Liver (tissue), 3 donors: ENCODE results near the gene CAMK1G.

ENCODE experiments used
- NR2F2 ChIP-seq: IDR thresholded peaks from 2 replicates; pipeline ENCODE4 v1.6.1; 2016; ENCODE audit warnings: antibody characterized with exemption
- RAD21 ChIP-seq, 2 donors: IDR thresholded peaks; 2 replicates each; pipeline ENCODE4 v1.6.1; 2016; ENCODE audit warnings: antibody characterized with exemption in 2 of 2, mild to moderate bottlenecking in 2 of 2
- TF ChIP-seq, protein P1 (sequence below): fragments of 150-350 bp; IDR thresholded peaks from 2 replicates; pipeline ENCODE4 v1.5.1; 2017; ENCODE audit warnings: improper control_type of control experiment, low read depth, low read length; ENCODE audit not compliant: missing input control
- TF ChIP-seq, protein P2 (sequence below): IDR thresholded peaks from 2 replicates; pipeline ENCODE4 v1.6.1; 2016; ENCODE audit warnings: antibody characterized with exemption
- donor health status: healthy.
- donor health status: healthy.

DNA sequence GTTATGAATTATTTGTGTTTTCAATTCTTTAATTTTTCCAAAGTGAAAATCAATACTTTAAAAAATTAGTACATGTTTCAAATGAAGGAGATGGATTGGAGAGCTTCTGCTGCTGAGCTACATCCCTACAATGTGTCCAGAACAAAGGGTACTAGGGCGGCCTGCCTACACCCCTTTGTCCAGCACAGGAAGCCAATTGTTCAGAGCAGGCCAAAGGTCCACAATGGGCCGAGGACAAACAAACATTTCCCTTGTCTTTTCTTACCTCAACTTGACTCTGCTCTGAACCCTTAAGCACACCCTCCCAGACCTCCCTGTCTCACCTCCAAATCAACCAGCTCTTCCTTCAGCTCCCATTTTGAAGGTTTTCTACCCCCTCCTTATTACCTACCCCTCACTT lies 39.4 kb upstream of the CAMK1G start:
- TF ChIP-seq, protein P1, sequence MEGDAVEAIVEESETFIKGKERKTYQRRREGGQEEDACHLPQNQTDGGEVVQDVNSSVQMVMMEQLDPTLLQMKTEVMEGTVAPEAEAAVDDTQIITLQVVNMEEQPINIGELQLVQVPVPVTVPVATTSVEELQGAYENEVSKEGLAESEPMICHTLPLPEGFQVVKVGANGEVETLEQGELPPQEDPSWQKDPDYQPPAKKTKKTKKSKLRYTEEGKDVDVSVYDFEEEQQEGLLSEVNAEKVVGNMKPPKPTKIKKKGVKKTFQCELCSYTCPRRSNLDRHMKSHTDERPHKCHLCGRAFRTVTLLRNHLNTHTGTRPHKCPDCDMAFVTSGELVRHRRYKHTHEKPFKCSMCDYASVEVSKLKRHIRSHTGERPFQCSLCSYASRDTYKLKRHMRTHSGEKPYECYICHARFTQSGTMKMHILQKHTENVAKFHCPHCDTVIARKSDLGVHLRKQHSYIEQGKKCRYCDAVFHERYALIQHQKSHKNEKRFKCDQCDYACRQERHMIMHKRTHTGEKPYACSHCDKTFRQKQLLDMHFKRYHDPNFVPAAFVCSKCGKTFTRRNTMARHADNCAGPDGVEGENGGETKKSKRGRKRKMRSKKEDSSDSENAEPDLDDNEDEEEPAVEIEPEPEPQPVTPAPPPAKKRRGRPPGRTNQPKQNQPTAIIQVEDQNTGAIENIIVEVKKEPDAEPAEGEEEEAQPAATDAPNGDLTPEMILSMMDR: no peak
- TF ChIP-seq NR2F2 (no peak), RAD21 (IDR thresholded peaks at IDR 0.05) (no peak)
- TF ChIP-seq, protein P2, sequence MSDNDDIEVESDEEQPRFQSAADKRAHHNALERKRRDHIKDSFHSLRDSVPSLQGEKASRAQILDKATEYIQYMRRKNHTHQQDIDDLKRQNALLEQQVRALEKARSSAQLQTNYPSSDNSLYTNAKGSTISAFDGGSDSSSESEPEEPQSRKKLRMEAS: no peak
